HG03066 (cell line): ENCODE results near the gene IL4I1.
A peak's percentile ranks its signal among the peaks of the same experiment; 100 is the strongest.
"Not testable (repeated sequence)": the region's sequence is repeated elsewhere in the genome, so short reads cannot be mapped to it uniquely, and the experiment has no call there.

Source experiments
- ATAC-seq: cut with Tn5 transposase; IDR thresholded peaks from one replicate; pipeline ENCODE4 v1.9.1; 2021; ENCODE audit warnings: low read depth; ENCODE audit not compliant: unreplicated experiment

Gene IL4I1, protein sequence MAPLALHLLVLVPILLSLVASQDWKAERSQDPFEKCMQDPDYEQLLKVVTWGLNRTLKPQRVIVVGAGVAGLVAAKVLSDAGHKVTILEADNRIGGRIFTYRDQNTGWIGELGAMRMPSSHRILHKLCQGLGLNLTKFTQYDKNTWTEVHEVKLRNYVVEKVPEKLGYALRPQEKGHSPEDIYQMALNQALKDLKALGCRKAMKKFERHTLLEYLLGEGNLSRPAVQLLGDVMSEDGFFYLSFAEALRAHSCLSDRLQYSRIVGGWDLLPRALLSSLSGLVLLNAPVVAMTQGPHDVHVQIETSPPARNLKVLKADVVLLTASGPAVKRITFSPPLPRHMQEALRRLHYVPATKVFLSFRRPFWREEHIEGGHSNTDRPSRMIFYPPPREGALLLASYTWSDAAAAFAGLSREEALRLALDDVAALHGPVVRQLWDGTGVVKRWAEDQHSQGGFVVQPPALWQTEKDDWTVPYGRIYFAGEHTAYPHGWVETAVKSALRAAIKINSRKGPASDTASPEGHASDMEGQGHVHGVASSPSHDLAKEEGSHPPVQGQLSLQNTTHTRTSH

DNA sequence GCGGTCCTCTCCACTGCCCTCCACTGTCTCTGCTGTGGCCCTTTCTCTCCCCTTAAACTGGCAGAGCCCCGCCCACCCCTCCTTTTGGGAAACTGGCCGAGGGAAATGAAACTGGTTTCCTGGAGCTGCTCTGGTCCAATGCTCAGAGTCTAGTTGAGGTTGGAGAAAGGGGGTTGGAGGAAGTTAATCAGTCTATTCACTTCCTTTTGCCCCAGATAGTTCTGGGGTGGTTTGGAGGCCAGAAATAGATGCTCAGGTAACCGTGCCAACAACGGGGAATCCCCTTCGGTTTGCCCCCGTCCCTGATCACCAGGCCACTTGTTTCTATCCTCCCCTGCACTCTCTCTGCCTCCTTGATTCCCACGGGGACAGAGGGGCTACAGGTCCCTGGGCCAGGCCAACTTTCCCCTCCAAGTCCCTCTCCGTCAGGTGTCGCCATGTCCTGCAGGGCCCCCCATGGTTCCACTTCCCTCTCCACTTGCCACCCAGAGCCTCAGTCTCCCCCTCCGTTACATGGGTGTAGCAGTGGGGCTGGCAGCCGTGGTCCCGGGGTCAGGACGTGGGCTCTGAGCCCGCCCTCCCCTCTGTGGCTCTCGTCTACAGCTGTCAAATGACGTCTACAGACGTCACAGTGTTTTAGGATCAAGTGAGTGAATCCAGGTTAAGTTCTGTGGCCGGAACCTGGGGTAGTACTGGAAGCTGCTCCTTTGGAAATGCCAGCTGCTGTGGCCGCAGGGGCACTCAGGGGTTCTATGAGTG lies at the start of gene IL4I1:
TSS of gene IL4I1 (minus strand) at position 25 of the 759 bp plus-strand sequence. CDS start 727 bp downstream, outside the sequence.
- ATAC-seq = peak; percentile 51

DNA sequence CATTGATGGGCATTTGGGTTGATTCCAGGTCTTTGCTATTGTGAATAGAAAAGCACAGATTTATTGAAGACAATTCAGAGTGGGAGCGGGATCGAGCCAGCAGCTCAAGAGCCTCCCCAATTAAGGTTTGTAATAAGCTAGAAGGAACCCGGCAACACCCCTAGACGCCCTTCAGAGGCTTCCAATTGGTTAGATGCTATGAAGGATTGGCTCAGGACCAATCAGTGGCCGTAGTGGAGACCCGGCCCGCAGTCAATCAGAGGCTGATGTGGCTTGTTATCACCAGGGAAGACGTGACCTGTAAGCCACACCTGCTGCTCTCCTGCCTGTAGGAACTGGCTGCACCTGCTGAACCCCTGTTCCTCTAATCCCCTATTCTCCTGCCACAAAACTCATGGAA lies 49.7 kb upstream of the IL4I1 start:
- ATAC-seq = no peak

DNA sequence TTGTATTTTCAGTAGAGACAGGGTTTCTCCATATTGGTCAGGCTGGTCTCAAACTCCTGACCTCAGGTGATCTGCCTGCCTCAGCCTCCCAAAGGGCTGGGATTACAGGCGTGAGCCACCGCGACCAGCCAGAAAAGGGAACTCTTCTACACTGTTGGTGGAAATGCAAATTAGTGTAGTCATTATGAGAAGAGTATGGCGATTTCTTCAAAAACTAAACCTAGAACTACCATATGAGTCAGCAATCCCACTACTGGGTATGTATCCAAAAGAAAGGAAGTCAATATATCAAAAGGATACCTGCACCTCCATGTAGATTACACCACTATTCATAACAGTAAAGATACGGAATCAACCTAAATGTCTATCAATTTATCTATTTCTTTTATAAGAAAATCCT lies 47.9 kb upstream of the IL4I1 start:
- not testable (repeated sequence) for ATAC-seq

DNA sequence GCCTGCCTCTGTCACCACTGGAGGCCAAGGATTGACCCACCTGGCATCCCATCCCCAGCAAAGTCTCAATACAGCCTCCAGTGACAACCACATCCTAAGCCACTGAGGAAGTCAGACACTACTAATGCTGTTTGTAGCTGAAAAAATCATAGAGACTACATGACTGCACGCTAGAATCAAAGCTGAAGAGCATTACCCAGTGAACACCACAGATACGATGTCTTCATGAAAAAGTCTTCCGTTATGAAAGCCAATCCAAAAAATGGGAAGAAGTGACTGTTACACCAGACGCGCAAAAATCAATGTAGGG lies 43.8 kb upstream of the IL4I1 start:
- ATAC-seq = no peak

DNA sequence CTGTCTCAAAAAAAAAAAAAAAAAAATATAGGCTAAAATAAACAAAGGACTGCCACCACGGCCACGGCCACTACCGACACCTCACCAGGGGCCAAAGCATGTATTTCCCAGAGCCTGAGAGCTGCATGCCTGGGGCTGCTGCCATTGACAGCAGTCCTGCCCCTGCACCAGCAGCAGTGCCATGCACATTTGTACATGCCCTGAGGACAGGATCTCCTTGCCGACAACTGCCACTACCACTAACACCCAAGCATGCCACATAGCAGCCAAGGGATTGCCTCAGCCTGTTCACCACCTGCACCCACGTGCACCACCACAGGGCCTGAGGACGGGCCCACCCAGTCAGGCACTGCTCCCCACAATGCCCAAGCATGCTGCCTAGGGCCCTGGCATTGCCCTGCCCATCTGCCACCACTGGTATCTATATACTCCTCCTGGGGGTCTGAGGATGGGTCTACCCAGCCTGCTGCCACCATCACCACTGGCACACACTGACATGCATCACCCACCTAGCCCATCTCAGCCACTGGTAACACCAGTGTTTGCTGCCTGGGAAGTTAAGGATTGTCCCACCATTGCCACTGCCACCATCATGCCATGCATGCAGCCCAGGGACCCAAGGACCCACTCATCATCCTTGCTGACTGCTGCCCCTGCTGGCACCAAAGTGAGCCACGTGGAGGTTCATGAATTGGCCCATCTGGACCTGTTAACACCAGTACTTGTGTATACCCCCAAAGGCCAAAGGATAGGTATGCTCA lies 43.2 kb upstream of the IL4I1 start:
- no peak for ATAC-seq

DNA sequence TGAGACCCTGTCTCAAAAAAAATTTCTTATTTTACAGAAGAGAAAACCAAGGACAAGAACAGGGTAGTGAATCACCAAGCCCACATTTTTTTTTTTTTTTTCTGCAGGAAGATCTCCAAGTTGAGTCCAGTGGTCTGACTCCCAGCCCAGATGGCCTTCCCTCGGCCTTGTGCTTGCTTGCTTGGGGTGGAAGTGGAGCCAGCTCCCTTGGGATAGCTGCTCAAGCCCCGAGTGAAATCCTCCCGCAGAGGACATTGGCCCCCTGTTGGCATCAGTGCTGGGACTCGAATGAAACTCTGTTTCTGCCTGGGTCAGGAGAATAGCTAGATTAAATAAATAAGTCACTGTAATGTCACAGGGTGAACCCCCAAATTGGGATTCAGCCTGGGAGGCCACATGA lies 42.0 kb upstream of the IL4I1 start:
- no peak for ATAC-seq

DNA sequence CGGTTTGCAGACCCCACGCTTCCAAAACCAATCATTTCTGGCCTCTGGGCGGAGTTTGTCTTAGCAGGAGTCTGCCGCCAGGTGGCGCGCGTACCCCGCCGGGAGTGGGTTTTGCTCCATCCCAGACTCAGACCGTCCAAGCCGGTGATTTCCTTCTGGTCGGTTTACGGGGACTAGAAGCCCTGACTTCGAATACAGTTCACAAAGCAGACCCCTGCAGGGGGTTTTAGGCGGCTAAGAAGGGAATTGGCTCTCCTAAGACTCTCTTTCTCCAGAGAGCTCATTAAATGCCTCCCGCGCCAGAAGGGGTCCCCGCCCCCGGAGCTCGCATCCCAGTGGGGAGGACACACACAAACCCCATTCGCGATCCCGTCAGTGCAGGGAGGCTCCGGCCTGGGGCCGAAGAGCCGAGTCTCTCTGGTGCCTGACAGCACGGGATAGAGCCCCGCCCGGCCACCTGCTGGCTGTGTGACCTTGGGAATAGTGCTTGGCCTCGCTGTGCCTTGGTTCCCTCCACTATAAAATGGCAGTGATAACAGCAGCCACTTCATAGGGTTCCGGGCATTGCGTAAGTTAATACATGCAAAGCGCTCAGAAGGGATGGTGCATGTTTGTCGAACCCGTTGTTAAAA lies 41.2 kb upstream of the IL4I1 start:
- ATAC-seq = no peak

DNA sequence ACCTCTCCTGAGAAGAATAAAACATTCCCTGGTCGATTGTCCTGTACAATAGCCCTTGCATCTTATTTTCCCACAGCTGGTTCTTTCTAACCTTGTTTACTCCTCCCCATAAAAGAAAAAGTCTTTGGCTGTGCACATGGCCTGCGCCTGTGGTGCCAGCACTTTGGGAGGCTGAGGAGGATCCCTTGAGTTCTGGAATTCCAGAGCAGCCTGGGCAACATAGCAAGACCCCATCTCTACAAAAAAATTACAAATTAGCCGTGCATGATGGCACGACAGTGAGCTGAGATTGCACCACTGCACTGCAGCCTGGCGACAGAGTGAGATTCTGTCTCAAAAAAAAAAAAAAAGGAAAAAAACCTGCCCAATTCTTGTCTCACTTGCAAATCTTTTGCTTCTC lies 39.9 kb upstream of the IL4I1 start:
- ATAC-seq = no peak

DNA sequence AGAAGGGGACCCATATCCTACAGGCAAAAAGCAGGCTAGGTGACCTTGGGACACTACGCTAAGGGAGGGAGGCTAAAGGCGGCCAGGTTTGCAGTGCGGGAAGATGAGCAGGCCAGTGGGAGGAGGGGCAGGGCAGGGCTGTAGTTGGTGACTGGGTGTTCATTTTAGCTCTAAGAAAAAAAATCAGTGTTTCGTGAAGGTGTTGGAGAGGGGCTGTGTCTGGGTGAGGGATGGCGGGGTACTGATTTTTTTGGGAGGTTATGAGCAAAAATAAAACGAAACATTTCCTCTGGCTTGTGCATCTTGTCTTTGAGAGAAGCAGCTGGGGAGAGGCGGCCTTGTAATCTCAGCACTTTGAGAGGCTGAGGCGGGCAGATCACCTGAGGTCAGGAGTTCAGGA lies 37.0 kb upstream of the IL4I1 start:
- no peak for ATAC-seq

DNA sequence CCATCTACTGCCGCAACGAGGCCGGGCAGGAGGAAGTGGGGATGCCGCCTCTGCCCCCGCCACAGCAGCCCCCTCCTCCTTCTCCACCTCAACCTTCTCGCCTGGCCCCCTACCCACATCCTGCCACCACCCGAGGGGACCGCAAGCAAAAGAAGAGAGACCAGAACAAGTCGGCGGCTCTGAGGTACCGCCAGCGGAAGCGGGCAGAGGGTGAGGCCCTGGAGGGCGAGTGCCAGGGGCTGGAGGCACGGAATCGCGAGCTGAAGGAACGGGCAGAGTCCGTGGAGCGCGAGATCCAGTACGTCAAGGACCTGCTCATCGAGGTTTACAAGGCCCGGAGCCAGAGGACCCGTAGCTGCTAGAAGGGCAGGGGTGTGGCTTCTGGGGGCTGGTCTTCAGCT lies 36.0 kb upstream of the IL4I1 start:
- no peak for ATAC-seq

DNA sequence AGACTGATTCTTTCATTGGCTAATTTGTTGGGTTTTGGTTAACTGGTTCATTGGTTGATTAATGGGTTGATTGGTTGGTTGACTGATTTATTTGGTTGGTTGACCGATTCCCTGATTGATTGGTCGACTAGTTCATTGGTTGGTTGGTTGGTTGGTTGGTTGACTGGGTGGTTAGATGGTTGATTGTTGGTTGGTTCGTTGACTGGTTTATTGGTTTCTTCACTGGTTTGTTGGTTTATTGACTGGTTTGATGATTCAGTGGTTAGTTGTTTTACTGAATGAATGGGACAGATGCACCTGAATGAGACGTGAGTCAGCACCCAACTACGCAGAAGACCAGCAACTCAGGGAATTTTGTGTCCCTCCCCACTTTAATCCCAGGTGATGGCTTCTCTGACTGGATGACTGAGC lies 35.4 kb upstream of the IL4I1 start:
- no peak for ATAC-seq

DNA sequence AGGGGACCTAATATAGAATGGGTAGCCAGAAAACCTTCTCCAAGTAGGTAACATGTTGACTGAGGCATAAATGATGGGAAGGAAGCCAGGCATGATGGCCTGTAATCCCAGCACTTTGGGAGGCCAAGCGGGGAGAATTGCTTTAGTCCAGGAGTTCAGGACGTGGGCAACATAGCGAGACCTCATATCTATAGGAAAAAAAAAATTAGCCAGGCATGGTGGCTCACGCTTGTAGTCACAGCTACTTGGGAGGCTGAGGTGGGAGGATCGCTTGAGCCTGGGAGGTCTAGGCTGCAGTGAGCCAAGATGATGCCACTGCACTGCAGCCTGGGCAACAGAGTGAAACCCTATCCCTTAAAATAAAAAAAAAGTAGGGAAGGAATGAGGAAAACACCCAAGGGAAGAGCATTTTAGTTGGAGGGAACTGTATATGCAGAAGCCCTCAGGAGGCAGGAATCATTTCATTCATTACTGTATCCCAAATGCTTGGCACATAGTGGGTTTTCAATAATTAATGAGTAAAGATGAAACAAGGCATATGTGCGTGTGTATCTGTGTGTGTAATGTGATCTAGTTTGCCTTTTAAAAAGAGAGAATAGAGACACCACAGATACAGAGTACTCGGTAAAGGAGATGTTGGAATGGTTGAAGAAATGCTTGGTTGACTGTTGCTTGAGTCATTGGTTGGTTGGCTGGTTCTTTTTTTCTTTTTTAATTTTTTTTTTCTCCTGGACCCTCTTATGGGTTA lies 34.8 kb upstream of the IL4I1 start:
- no peak for ATAC-seq

DNA sequence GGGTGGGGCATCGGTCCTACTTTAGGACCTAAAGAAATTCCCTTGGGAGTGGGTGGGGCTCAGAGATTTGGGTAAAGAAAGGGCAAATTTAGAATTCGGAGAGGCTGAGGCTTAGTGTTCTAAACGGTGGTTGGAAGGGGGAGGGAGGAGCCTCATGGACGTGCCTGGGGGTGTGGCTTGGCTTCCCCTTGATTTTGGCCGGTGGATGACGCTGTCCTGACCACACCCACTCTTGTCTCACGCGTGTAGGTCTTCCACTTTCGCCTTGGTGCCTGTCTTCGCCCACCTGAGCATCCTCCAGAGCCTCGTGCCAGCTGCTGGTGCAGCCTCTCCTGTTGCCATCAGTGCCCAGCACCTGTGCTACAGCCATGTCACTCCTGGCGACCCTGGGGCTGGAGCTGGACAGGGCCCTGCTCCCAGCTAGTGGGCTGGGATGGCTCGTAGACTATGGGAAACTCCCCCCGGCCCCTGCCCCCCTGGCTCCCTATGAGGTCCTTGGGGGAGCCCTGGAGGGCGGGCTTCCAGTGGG lies 33.9 kb upstream of the IL4I1 start:
- ATAC-seq = no peak

DNA sequence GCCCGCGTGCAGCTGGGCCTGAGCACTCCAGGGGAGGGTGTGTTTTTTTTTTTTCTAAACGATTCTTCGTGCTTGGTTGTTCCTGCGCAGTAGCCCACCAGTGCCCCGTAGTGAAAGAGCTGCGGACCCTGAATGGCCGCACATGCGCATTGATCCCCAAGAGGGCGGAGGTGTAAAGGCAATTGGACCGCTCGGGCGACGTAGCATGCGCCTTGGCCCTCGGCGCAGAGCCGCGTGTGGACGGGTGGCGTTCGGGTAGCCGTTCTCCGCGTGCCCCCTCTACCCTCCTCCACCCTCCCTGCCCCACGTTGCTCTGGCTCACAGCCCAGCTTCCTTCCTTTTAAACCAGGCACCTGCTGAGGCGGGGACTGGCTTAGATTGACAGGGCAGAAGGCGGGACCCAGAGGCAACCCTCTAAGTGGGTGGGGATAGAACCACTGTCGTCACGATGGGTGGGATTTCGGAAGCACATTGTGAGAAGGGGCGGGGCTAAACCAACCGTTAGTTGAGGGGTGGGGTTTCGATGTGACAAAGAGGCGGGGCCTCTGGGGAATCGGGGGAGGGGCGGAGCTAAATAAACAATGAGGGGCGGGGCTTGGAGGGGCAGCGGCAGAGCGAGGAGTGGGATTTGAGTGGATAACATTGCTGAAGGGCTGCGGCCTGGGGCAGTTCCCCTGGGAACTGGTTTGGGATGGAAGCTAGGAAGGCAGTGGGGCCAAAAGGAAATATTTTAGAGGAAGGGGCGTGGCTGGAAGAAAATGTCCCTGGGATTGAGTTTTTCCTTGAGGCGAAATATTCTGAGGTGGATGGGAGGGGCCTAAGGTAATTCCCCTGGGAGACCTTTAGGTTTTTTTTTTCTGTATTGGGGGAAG lies 33.2 kb upstream of the IL4I1 start:
- peak; percentile 66 for ATAC-seq

DNA sequence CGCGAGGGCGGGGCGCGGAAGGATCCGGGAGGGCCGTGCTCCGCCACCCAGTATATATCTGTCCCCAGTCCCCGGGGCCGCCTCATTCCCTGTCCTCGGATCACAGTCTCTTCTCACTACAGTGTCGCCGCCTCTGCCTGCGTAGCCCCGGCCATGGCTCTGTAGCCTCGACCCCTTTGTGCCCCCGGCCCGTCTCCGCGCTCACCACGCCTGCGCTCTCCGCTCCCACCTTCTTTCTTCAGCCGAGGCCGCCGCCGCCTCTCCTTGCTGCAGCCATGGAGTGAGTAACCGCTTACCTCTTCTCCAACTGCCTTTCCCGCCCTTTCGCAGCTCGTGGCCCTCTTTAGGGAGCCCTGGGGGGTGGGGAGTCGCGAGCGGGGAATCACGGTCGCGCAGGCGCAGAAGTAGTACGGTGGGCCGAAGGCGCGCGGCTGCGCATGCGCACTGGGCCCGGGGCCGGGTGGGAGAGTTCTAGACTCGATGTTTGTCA lies 32.5 kb upstream of the IL4I1 start, which contains the start of the genes ATF5 and NUP62:
TSS of gene ATF5 (plus strand) at position 85 of the 490 bp plus-strand sequence. CDS start 1,646 bp downstream, outside the sequence.
TSS of gene NUP62 (minus strand) at position 384 of the 490 bp plus-strand sequence. CDS start 19,697 bp downstream, outside the sequence.
- ATAC-seq = peak; percentile 38

DNA sequence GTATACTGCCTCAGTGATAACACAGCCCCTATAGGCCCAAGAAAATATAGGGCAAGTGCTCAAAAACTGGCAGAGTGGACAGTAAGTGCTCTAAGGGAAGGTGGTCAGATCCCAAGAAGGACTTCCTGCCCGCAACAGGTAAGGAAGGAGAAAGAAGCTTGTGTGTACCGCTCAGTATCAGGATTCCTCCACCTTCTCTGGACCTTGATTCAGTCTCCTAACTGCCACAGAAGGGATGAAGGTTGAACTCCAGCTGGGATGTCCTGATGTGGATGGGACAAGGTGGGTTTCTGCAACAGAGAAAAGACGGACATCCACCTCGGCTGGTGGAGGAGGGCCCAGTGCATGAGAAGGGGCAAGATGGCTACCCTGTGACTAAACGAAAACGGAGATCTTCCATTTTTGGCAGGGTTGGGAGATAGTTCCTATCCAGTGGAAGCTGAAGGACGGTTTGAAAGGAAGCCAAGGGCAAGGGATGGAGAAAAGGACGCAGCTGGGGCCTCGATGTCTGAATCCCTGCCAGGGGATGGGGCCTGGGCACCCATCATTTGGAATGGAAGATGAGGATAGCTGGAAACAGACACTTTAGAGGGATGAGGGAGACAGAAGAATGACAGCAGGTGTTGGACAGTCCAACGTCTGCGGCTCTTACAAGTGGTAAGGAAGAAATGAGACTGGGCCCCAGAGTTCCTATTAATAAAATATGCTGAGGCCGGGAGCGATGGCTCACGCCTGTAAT lies 31.0 kb upstream of the IL4I1 start:
- no peak for ATAC-seq

DNA sequence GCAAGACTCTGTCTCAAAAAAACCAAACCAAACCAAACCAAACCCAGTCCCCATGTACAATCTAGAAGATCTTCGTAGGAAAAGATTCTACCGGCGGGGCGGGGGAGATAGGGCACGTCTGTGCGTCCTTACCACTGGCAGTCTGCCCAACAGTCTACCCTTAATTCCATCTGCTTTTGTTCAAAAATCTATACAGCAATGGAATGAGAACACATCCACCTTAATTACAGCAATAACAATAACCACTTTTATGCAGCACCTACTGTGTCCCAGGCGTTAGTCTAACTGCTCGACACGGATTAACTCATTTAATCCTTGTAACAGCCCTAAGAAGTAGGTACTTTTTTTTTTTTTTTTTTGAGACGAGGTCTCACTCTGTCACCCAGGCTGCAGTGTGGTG lies 29.8 kb upstream of the IL4I1 start:
- ATAC-seq = no peak

DNA sequence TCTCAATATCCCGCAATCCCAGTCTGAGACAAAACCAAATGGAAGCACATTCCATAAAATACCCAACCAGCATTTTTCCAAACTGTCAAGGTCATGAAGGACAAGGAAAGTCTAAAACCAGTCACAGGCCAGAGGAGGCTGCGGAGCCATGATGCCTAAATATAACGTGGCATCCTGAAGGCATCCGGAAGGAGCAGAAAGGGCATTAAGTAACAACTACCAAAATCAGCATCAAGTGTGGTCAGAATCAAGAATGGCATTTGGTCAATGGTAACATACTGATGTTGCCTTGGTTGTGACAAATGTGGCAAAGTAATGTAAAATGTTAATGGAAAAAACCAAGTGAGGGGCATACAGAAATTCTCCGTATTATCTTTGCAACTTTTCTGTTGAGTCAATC lies 28.8 kb upstream of the IL4I1 start:
- ATAC-seq = no peak
